ENCODE data around the gene HMCN1. TPM values are rescaled to one million over a fixed set of nuclear protein-coding genes. Genes with fewer than 3 reads are reported as not detected.
"Not testable (repeated sequence)": the region's sequence is repeated elsewhere in the genome, so short reads cannot be mapped to it uniquely, and the experiment has no call there.

The HMCN1 gene
- total RNA-seq, 1 donor from 2014 or later = 28.0 TPM

DNA sequence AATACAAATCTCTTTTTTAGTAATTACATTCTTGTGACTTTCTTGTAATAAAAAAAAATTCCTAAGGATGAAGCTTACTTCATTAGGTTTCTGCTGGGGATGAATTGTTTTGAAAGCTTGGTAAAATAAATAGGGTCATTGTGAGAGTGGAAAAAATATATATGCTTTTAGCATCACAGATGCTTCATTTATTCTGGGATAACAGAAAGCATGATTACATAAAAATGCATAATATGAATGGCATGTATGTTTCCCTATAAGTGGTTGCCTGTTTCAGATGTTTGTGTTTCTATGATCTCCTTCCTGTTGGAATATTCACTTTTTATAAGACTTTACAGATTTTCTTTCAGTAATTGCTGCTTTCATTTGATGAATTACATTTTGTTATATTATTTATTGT, 42.3 kb downstream of the HMCN1 start:
- H3K27me3 ChIP-seq (ENCODE audit: low read depth) = no peaks in the 10 kb centered on the region
- no peak overlapping the region for H3K27ac ChIP-seq
- DNase-seq = no peak
- TF ChIP-seq, protein P1, sequence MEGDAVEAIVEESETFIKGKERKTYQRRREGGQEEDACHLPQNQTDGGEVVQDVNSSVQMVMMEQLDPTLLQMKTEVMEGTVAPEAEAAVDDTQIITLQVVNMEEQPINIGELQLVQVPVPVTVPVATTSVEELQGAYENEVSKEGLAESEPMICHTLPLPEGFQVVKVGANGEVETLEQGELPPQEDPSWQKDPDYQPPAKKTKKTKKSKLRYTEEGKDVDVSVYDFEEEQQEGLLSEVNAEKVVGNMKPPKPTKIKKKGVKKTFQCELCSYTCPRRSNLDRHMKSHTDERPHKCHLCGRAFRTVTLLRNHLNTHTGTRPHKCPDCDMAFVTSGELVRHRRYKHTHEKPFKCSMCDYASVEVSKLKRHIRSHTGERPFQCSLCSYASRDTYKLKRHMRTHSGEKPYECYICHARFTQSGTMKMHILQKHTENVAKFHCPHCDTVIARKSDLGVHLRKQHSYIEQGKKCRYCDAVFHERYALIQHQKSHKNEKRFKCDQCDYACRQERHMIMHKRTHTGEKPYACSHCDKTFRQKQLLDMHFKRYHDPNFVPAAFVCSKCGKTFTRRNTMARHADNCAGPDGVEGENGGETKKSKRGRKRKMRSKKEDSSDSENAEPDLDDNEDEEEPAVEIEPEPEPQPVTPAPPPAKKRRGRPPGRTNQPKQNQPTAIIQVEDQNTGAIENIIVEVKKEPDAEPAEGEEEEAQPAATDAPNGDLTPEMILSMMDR (IDR thresholded peaks at IDR 0.05) = no peak
- no peaks in the 10 kb centered on the region for H3K9me3 ChIP-seq
- ATAC-seq = no peak
- intact Hi-C loops (cut with DNase I) = no loop called here
- H3K36me3 ChIP-seq = no peaks in the 10 kb centered on the region
- H3K4me1 ChIP-seq = no peaks in the 10 kb centered on the region
- no peak overlapping the region for H3K4me3 ChIP-seq

DNA sequence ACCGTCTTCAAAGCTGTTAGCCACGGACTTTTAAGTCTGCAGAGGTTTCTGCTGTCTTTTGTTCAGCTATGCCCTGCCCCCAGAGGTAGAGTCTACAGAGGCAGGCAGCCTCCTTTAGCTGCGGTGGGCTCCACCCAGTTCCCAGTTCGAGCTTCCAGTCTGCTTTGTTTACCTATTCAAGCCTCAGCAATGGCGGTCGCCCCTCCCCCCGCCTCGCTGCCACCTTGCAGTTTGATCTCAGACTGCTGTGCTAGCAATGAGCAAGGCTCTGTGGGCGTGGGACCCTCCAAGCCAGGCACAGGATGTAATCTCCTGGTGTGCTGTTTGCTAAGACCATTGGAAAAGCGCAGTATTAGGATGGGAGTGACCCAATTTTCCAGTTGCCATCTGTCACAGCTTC, 49.7 kb downstream of the HMCN1 start:
- DNase-seq; H3K9me3 ChIP-seq; ATAC-seq; H3K36me3 ChIP-seq; H3K27me3 ChIP-seq (ENCODE audit: low read depth); H3K4me3 ChIP-seq; intact Hi-C loops (cut with DNase I); H3K27ac ChIP-seq; H3K4me1 ChIP-seq: not testable (repeated sequence)

DNA sequence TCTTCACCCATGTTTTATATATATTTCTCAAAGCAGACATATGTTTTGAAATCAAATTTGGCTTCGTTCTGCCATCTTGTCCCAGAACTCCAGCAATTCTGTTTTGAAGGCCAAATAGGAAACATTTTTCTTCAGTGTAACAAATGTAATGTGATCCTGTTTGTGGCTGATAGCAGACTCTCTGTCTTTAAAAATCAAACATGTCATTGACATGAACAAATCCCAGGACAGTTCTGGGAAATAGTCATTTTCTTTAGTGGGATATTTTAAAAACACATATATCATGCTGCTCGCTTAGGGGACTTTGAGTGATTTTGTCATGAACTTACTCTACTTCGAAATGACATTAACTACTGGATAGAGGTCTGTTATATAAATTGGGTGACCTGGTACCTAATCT, 51.4 kb downstream of the HMCN1 start:
- no peak overlapping the region for H3K4me3 ChIP-seq
- H3K36me3 ChIP-seq = no peaks in the 10 kb centered on the region
- intact Hi-C loops (cut with DNase I) = no loop called here
- H3K4me1 ChIP-seq = peaks cover 17% of the 10 kb centered on the region
- DNase-seq (no peak), ATAC-seq (no peak)
- no peaks in the 10 kb centered on the region for H3K9me3 ChIP-seq
- TF ChIP-seq, protein P1 (IDR thresholded peaks at IDR 0.05) = no peak
- H3K27ac ChIP-seq = no peak overlapping the region
- H3K27me3 ChIP-seq (ENCODE audit: low read depth) = no peaks in the 10 kb centered on the region

DNA sequence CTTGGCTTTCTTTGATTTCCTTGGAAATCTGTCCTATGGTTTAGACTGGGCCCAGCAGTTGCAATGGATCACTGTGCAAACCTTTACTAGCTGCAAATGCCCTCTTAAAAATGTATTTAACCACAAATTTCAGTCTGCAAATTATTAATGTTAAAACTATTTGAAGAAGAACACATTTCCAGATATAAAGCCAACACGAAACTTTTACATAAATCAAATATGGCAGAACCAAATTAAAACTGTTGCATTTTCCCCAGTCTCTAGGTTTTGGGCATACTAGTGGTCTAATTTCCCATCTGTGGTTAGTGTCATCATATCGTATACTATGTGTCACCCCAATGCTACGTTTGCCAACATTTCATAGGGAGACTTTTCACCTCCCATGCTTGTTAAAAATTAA, 52.3 kb downstream of the HMCN1 start:
- Histone ChIP-seq H3K9me3 (no peaks in the 10 kb centered on the region), H3K27ac (no peak overlapping the region), H3K27me3 (ENCODE audit: low read depth) (no peaks in the 10 kb centered on the region), H3K36me3 (no peaks in the 10 kb centered on the region), H3K4me1 (peaks cover 17% of the 10 kb centered on the region), H3K4me3 (no peak overlapping the region)
- intact Hi-C loops (cut with DNase I) = no loop called here
- ATAC-seq (no peak), DNase-seq (no peak)
- TF ChIP-seq, protein P1 (IDR thresholded peaks at IDR 0.05) = no peak

DNA sequence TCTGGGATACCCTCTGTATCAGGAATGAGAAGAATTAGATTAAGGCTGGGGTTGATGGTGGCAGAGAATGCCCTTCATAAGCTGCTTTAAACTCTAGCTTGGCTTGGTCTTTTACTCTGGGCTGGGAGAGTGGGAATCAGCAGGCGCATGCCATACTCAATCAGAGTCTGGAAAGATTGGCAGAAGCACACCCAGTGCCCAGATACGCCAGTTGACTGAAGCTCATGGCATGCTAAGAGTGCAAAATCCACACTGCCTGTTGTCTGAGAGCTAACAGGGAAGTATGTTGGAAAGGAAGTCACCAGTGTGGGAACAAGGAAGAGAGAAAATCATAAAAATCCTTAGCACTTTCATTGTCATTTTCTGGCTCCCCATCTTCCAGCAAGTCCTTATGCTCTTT, 53.0 kb downstream of the HMCN1 start:
- ATAC-seq (no peak), DNase-seq (no peak)
- Histone ChIP-seq H3K27me3 (ENCODE audit: low read depth) (no peaks in the 10 kb centered on the region), H3K36me3 (no peaks in the 10 kb centered on the region), H3K4me3 (no peak overlapping the region), H3K9me3 (no peaks in the 10 kb centered on the region), H3K4me1 (peaks cover 17% of the 10 kb centered on the region), H3K27ac (no peak overlapping the region)
- TF ChIP-seq, protein P1 (IDR thresholded peaks at IDR 0.05) = no peak
- intact Hi-C loops (cut with DNase I) = no loop called here

DNA sequence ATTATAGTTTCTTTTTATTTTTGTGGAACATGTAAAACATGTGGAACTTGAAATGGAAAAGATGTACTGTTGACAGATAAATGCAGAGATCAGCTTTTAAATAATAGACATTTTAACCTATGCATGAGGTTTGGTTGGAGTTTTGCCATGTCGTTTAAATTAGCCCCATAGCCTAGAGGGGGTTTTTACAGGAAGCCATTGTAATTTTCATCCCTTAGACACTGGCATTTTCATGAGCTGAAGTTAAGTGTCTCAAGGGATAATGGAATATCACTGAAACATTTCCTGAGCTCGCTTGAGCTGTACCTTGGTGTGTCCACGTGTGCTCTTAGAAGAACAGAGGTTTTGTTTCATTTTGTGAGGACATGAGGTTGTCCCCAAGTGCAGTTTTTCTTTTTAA, 54.2 kb downstream of the HMCN1 start:
- Histone ChIP-seq H3K4me1 (peaks cover 17% of the 10 kb centered on the region), H3K27me3 (ENCODE audit: low read depth) (no peaks in the 10 kb centered on the region), H3K27ac (no peak overlapping the region), H3K9me3 (no peaks in the 10 kb centered on the region), H3K36me3 (no peaks in the 10 kb centered on the region), H3K4me3 (no peak overlapping the region)
- ATAC-seq (no peak), DNase-seq (no peak)
- TF ChIP-seq, protein P1 (IDR thresholded peaks at IDR 0.05) = no peak
- intact Hi-C loops (cut with DNase I) = no loop called here
